Prostate gland (tissue), 2 donors: ENCODE results near the gene PRL. TPM values are rescaled to one million over a fixed set of nuclear protein-coding genes. Genes with fewer than 3 reads are reported as not detected.

Experiments used
- DNase-seq: peaks from one replicate; pipeline ENCODE4 v3.0.0-alpha.2; 2019; ENCODE audit warnings: low spot score
- H3K27ac ChIP-seq, 2 donors: fragments of 200-600 bp; sonication (generic); 2 replicates each; pipeline ENCODE4 v1.5.1; 2017 to 2019
- H3K27me3 ChIP-seq: fragments of 200-600 bp; sonication (generic); replicated peaks from 2 replicates; pipeline ENCODE4 v1.5.1; 2019; ENCODE audit not compliant: insufficient read depth
- H3K36me3 ChIP-seq, 2 donors: fragments of 200-600 bp; sonication (generic); 1 replicate in 1 of 2; 2 replicates in 1 of 2; pipeline versions ENCODE4 v1.5.1 to v1.8.1; 2017 to 2019
- H3K4me1 ChIP-seq: fragments of 200-600 bp; sonication (generic); replicated peaks from 2 replicates; pipeline ENCODE4 v1.5.1; 2019
- H3K4me3 ChIP-seq, 2 donors: fragments of 200-600 bp; sonication (generic); 2 replicates each; pipeline ENCODE4 v1.5.1; 2017 to 2019
- H3K9me3 ChIP-seq: fragments of 200-600 bp; sonication (generic); 2 replicates; pipeline ENCODE4 v1.5.1; 2017
- POLR2A ChIP-seq: fragments of 450-650 bp; IDR thresholded peaks from one replicate; pipeline ENCODE4 v1.6.1; 2016; ENCODE audit warnings: antibody characterized with exemption, mild to moderate bottlenecking
- POLR2AphosphoS5 ChIP-seq: sonication (generic); formaldehyde crosslinking; IDR thresholded peaks from one replicate; pipeline ENCODE4 v1.6.1; 2017; ENCODE audit warnings: antibody characterized with exemption
- WGBS: methylation state at CpG from one replicate; pipeline ENCODE4 v1.1.5; 2018; 5-methylcytosine and 5-hydroxymethylcytosine counted together
- intact Hi-C: fragments of 100-400 bp; cut with DNase I; formaldehyde crosslinking; loops from one replicate; pipeline ENCODE4 v1.14.2; 2022
- total RNA-seq, 2 donors: library from RNA; depleted of rRNA; stranded (reverse); fragments of >200 nt; gene quantifications; one replicate each; pipeline ENCODE4 v1.1.0, GENCODE V29; 2016
- TF ChIP-seq, protein P1 (sequence below), 4 experiments: fragments of 200-600 bp in 2 of 4; fragments of 450-650 bp in 2 of 4; sonication (generic) in 2 of 4; IDR thresholded peaks; 1 replicate in 3 of 4; 2 replicates in 1 of 4; pipeline ENCODE4 v1.5.1; 2016 to 2019; ENCODE audit warnings: antibody characterized with exemption in 4 of 4, mild to moderate bottlenecking in 2 of 4, moderate library complexity in 2 of 4

The PRL gene
- not detected for total RNA-seq

- 94% methylated on average over 6 of the region's 6 CpGs for WGBS
- Histone ChIP-seq H3K27me3 (no peaks in the 10 kb centered on the region), H3K36me3 (no peaks in the 10 kb centered on the region), H3K4me1 (no peaks in the 10 kb centered on the region), H3K27ac (no peak within 1 kb of the TSS), H3K4me3 (no peak within 1 kb of the TSS), H3K9me3 (no peaks in the 10 kb centered on the region)
- DNase-seq = no peak
- TF ChIP-seq POLR2AphosphoS5 (no peak), POLR2A (no peak)
- TF ChIP-seq, protein P1, sequence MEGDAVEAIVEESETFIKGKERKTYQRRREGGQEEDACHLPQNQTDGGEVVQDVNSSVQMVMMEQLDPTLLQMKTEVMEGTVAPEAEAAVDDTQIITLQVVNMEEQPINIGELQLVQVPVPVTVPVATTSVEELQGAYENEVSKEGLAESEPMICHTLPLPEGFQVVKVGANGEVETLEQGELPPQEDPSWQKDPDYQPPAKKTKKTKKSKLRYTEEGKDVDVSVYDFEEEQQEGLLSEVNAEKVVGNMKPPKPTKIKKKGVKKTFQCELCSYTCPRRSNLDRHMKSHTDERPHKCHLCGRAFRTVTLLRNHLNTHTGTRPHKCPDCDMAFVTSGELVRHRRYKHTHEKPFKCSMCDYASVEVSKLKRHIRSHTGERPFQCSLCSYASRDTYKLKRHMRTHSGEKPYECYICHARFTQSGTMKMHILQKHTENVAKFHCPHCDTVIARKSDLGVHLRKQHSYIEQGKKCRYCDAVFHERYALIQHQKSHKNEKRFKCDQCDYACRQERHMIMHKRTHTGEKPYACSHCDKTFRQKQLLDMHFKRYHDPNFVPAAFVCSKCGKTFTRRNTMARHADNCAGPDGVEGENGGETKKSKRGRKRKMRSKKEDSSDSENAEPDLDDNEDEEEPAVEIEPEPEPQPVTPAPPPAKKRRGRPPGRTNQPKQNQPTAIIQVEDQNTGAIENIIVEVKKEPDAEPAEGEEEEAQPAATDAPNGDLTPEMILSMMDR (IDR thresholded peaks at IDR 0.05) = no peak
- intact Hi-C loops = no loop called here
Measured at GRCh38 chr6:22296936-22297335, at the start of gene PRL. PRL (minus strand) TSS chr6:22297036; CDS start chr6:22296982, 54 bp downstream.

- DNase-seq = no peak
- no peaks in the 10 kb centered on the region for H3K27me3 ChIP-seq
Measured at GRCh38 chr6:22343864-22344263, 47.0 kb upstream of the PRL start.

GRCh38 chr6:22334778-22335177 lies 37.9 kb upstream of the PRL start:
- no peaks in the 10 kb centered on the region for H3K36me3 ChIP-seq
- no peak overlapping the region for H3K27ac ChIP-seq
- intact Hi-C loops = no loop called here
- no peaks in the 10 kb centered on the region for H3K4me1 ChIP-seq
- no peak overlapping the region for H3K4me3 ChIP-seq
- 59% methylated on average over 2 of the region's 2 CpGs for WGBS
- H3K9me3 ChIP-seq = no peaks in the 10 kb centered on the region
- TF ChIP-seq POLR2AphosphoS5 (no peak), POLR2A (no peak)
- TF ChIP-seq, protein P1 (IDR thresholded peaks at IDR 0.05) = no peak
- no peak for DNase-seq
- H3K27me3 ChIP-seq = no peaks in the 10 kb centered on the region

More at GRCh38 chr6:22343864-22344263, 47.0 kb upstream of the PRL start:
- Histone ChIP-seq H3K4me3 (no peak overlapping the region), H3K36me3 (no peaks in the 10 kb centered on the region), H3K4me1 (no peaks in the 10 kb centered on the region), H3K9me3 (no peaks in the 10 kb centered on the region), H3K27ac (no peak overlapping the region)
- TF ChIP-seq POLR2A = no peak
- TF ChIP-seq, protein P1 (IDR thresholded peaks at IDR 0.05) = no peak
- TF ChIP-seq POLR2AphosphoS5 = no peak
- intact Hi-C loops = no loop called here
- WGBS = 88% methylated on average over 2 of the region's 2 CpGs

GRCh38 chr6:22333802-22334201 lies 37.0 kb upstream of the PRL start:
- Histone ChIP-seq H3K4me3 (no peak overlapping the region), H3K27me3 (no peaks in the 10 kb centered on the region), H3K27ac (no peak overlapping the region), H3K4me1 (no peaks in the 10 kb centered on the region), H3K36me3 (no peaks in the 10 kb centered on the region), H3K9me3 (no peaks in the 10 kb centered on the region)
- TF ChIP-seq, protein P1 (IDR thresholded peaks at IDR 0.05) = no peak
- no peak for TF ChIP-seq POLR2AphosphoS5
- TF ChIP-seq POLR2A = no peak
- no peak for DNase-seq
- intact Hi-C loops = no loop called here

- no peak overlapping the region for H3K4me3 ChIP-seq
- no peaks in the 10 kb centered on the region for H3K36me3 ChIP-seq
- no peak for TF ChIP-seq POLR2A
- TF ChIP-seq, protein P1 (IDR thresholded peaks at IDR 0.05) = no peak
- TF ChIP-seq POLR2AphosphoS5 = no peak
- no peaks in the 10 kb centered on the region for H3K27me3 ChIP-seq
- intact Hi-C loops = no loop called here
- H3K4me1 ChIP-seq = no peaks in the 10 kb centered on the region
- no peak for DNase-seq
- no peaks in the 10 kb centered on the region for H3K9me3 ChIP-seq
- no peak overlapping the region for H3K27ac ChIP-seq
- 77% methylated on average over 4 of the region's 4 CpGs for WGBS
Measured at GRCh38 chr6:22332711-22333110, 35.9 kb upstream of the PRL start.
